Endothelial cell of umbilical vein (primary cell): ENCODE results near the gene TYSND1. TPM values are rescaled to one million over a fixed set of nuclear protein-coding genes. Genes with fewer than 3 reads are reported as not detected.

Source experiments
- BruUV-seq: library from RNA; stranded (reverse); fragments of 400-500 nt; replicated peaks from 2 replicates; lab custom pipeline; 2021; lab: Mats Ljungman, UMichigan
- CTCF ChIA-PET: fragments of 300-600, 350-600 bp; sonication (Branson Sonifier 250); formaldehyde crosslinking; loops from one replicate; lab custom pipeline; 2021; ENCODE audit warnings: antibody characterized with exemption, inconsistent platforms; lab: Charles Lee
- POLR2A ChIA-PET: fragments of 300-600, 350-600 bp; sonication (Branson Sonifier 250); formaldehyde crosslinking; loops from one replicate; lab custom pipeline; 2021; ENCODE audit warnings: antibody characterized with exemption, inconsistent platforms; lab: Charles Lee
- DNase-seq: peaks from one replicate; pipeline ENCODE4 v3.0.0-alpha.2; 2011; ENCODE audit warnings: low read depth, low spot score
- FAIRE-seq: peaks from 2 replicates; lab custom pipeline; 2011; peaks lifted over from hg19 to GRCh38; lab: Jason Lieb, UNC
- H2AFZ ChIP-seq: 2 replicates; pipeline ENCODE4 v1.6.0; 2012; ENCODE audit warnings: low read depth, low read length, control low read depth, inconsistent platforms
- H3K27ac ChIP-seq: 2 replicates; pipeline ENCODE4 v1.5.1; 2011; ENCODE audit warnings: low read depth, mild to moderate bottlenecking, control low read depth, low read length, moderate library complexity; ENCODE audit not compliant: insufficient read depth
- H3K27me3 ChIP-seq, 2 experiments: 2 replicates each; pipeline versions ENCODE4 v1.6.0 to v1.6.1; 2011; ENCODE audit warnings: low read length in 2 of 2, mixed read lengths in 1 of 2; ENCODE audit not compliant: control insufficient read depth in 2 of 2, insufficient read depth in 2 of 2
- H3K36me3 ChIP-seq, 2 experiments: 2 replicates in 1 of 2; 3 replicates in 1 of 2; pipeline ENCODE4 v1.5.1; 2011; ENCODE audit warnings: low read length in 2 of 2, mild to moderate bottlenecking in 1 of 2, moderate library complexity in 1 of 2; ENCODE audit not compliant: control insufficient read depth in 2 of 2, insufficient read depth in 2 of 2; ENCODE audit errors: extremely low read depth in 1 of 2
- H3K4me1 ChIP-seq: 3 replicates; pipeline ENCODE4 v1.5.1; 2011; ENCODE audit warnings: mild to moderate bottlenecking, low read length; ENCODE audit not compliant: control insufficient read depth, insufficient read depth; ENCODE audit errors: extremely low read depth
- H3K4me2 ChIP-seq: 2 replicates; pipeline ENCODE4 v1.6.1; 2011; ENCODE audit warnings: low read length, control low read depth, mixed read lengths; ENCODE audit not compliant: insufficient read depth
- H3K4me3 ChIP-seq, 3 experiments: fragments of 200-600 bp in 1 of 3; sonication (generic), shearing (Covaris generic) in 1 of 3; replicated peaks in 1 of 3; 2 replicates each; pipeline ENCODE4 v1.5.1; 2011 to 2016; ENCODE audit warnings: control low read depth in 3 of 3, low read length in 3 of 3, mild to moderate bottlenecking in 2 of 3, inconsistent platforms in 1 of 3, low read depth in 1 of 3, moderate library complexity in 1 of 3; ENCODE audit not compliant: insufficient read depth in 1 of 3
- H3K79me2 ChIP-seq: 2 replicates; pipeline ENCODE4 v1.6.0; 2012; ENCODE audit warnings: low read length, inconsistent platforms; ENCODE audit not compliant: control insufficient read depth, insufficient read depth
- H3K9ac ChIP-seq: replicated peaks from 2 replicates; pipeline ENCODE3; 2011; ENCODE audit warnings: low read length, control low read depth; ENCODE audit not compliant: insufficient read depth; ENCODE audit errors: extremely low read depth
- H3K9me1 ChIP-seq: replicated peaks from 3 replicates; pipeline ENCODE4 v1.6.0; 2011; ENCODE audit warnings: mild to moderate bottlenecking, low read length; ENCODE audit not compliant: control insufficient read depth, insufficient read depth; ENCODE audit errors: extremely low read depth
- H3K9me3 ChIP-seq: replicated peaks from 2 replicates; pipeline ENCODE4 v1.5.1; 2012; ENCODE audit warnings: low read length, inconsistent platforms; ENCODE audit not compliant: control insufficient read depth, insufficient read depth
- H4K20me1 ChIP-seq: replicated peaks from 2 replicates; pipeline ENCODE3; 2011; ENCODE audit warnings: mild to moderate bottlenecking, low read length; ENCODE audit not compliant: control insufficient read depth, insufficient read depth; ENCODE audit errors: extremely low read depth
- CTCF ChIP-seq, 2 donors: IDR thresholded peaks; 1 replicate in 1 of 2; 2 replicates in 1 of 2; pipeline ENCODE4 v1.5.1; 2011; ENCODE audit warnings: low read length in 2 of 2, mild to moderate bottlenecking in 2 of 2, moderate library complexity in 2 of 2, control low read depth in 1 of 2, inconsistent platforms in 1 of 2, low read depth in 1 of 2; ENCODE audit not compliant: insufficient read depth in 1 of 2; ENCODE audit errors: extremely low read depth in 1 of 2
- EZH2 ChIP-seq: IDR thresholded peaks from 2 replicates; pipeline ENCODE4 v1.6.1; 2012; ENCODE audit warnings: borderline replicate concordance, low read depth, mild to moderate bottlenecking, moderate library complexity, low read length, inconsistent platforms; ENCODE audit not compliant: severe bottlenecking
- FOS ChIP-seq: IDR thresholded peaks from 2 replicates; pipeline ENCODE4 v1.6.1; 2011; ENCODE audit warnings: mild to moderate bottlenecking, low read length, moderate library complexity, borderline replicate concordance; ENCODE audit not compliant: insufficient read depth
- GATA2 ChIP-seq: IDR thresholded peaks from 2 replicates; pipeline ENCODE4 v1.7.0; 2011; ENCODE audit warnings: low read depth, mild to moderate bottlenecking, moderate library complexity, mixed read lengths, low read length; ENCODE audit not compliant: insufficient read length, insufficient read depth
- JUN ChIP-seq: IDR thresholded peaks from 2 replicates; pipeline ENCODE4 v1.6.1; 2011; ENCODE audit warnings: borderline replicate concordance, low read depth; ENCODE audit not compliant: insufficient read length, insufficient read depth
- MAX ChIP-seq: IDR thresholded peaks from 2 replicates; pipeline ENCODE4 v1.6.1; 2011; ENCODE audit not compliant: insufficient read depth, insufficient read length
- MYC ChIP-seq: IDR thresholded peaks from one replicate; pipeline ENCODE4 v1.6.1; 2011; ENCODE audit warnings: mild to moderate bottlenecking, low read depth, low read length
- POLR2A ChIP-seq: IDR thresholded peaks from 2 replicates; pipeline ENCODE4 v1.6.1; 2012; ENCODE audit warnings: low read depth, mild to moderate bottlenecking, control low read depth, low read length
- POLR2AphosphoS5 ChIP-seq: IDR thresholded peaks from 2 replicates; pipeline ENCODE4 v1.6.1; 2012; ENCODE audit warnings: low read depth, mild to moderate bottlenecking, control low read depth, low read length, moderate library complexity; ENCODE audit not compliant: insufficient read depth
- dilution Hi-C: fragments of 300-500 bp; cut with MboI; formaldehyde crosslinking; loops from one replicate; pipeline ENCODE4 v1.15.0; 2019; ENCODE audit warnings: low sequenced_read_pairs; ENCODE audit not compliant: extremely low pct_ligation_motif_present
- intact Hi-C: fragments of 100-400 bp; cut with micrococcal nuclease; formaldehyde crosslinking; loops from one replicate; pipeline ENCODE4 v1.10.0; 2022
- polyA plus RNA-seq, 4 experiments: library from polyadenylated mRNA; depleted of rRNA in 3 of 4; stranded (reverse) in 3 of 4; unstranded in 1 of 4; fragments of >200 nt; gene quantifications; 2 replicates each; pipeline versions ENCODE4 v1.2.1 to v1.2.3, GENCODE V29; 2011 to 2012; ENCODE audit warnings: missing spikeins in 1 of 4
- total RNA-seq: library from RNA; stranded (reverse); gene quantifications from 2 replicates; pipeline ENCODE4 v1.2.3, GENCODE V29; 2021

TYSND1 gene
- total and polyA plus RNA-seq, 2 donors (not counting 3 experiments of a cell fraction or from before 2014, with no cell fraction given): 5.1 to 7.8 TPM

- no peak overlapping the region for H3K4me2 ChIP-seq
- H3K79me2 ChIP-seq: no peaks in the 10 kb centered on the region
- H3K4me3 ChIP-seq: no peak overlapping the region
- no TSS peak for BruUV-seq
- no peak overlapping the region for H3K27ac ChIP-seq
- H3K9me1 ChIP-seq: no peaks in the 10 kb centered on the region
- no peaks in the 10 kb centered on the region for H3K4me1 ChIP-seq
- peaks cover 4 to 29% of the 10 kb centered on the region in 2 experiments for H3K27me3 ChIP-seq
- TF ChIP-seq FOS: no peak
- no peak for TF ChIP-seq MYC
- no peak for TF ChIP-seq CTCF (IDR thresholded peaks at IDR 0.05; ENCODE audit: extremely low read depth in 1 of 2, insufficient read depth in 1 of 2, low read depth in 1 of 2, low read length in 2 of 2)
- no peak for TF ChIP-seq GATA2
- no peak for TF ChIP-seq EZH2
- TF ChIP-seq MAX: no peak
- TF ChIP-seq POLR2AphosphoS5: no peak
- no peak for TF ChIP-seq JUN
- TF ChIP-seq POLR2A: no peak
- no peak for DNase-seq
- H3K36me3 ChIP-seq: no peaks in the 10 kb centered on the region
- ChIA-PET CTCF (interaction anchor here (3.9 kb wide), 1 partner anchor 18 kb away, joined by 19 read pairs; no protein-coding TSS in a partner anchor), POLR2A (no interaction called here)
- no peak for FAIRE-seq
- H2AFZ ChIP-seq: no peak overlapping the region
- H3K9ac ChIP-seq: no peak overlapping the region
- intact Hi-C loops: no loop called here
- H4K20me1 ChIP-seq: no peaks in the 10 kb centered on the region
- H3K9me3 ChIP-seq: no peaks in the 10 kb centered on the region
- dilution Hi-C loops: no loop called here
These were observed 48.2 kb downstream of the TYSND1 start for GRCh38 chr10:70098271-70098670.
